22Rv1 (cell line): ENCODE measurements around the gene BUD23.

Experiments used
- ZFX ChIP-seq: fragments of 450-650 bp; IDR thresholded peaks from 2 replicates; pipeline ENCODE4 v1.6.1; 2017; ENCODE audit warnings: antibody characterized with exemption, borderline replicate concordance
- TF ChIP-seq, protein P1 (sequence below): fragments of 450-650 bp; IDR thresholded peaks from 2 replicates; pipeline ENCODE4 v1.5.1; 2017; ENCODE audit warnings: mild to moderate bottlenecking

DNA sequence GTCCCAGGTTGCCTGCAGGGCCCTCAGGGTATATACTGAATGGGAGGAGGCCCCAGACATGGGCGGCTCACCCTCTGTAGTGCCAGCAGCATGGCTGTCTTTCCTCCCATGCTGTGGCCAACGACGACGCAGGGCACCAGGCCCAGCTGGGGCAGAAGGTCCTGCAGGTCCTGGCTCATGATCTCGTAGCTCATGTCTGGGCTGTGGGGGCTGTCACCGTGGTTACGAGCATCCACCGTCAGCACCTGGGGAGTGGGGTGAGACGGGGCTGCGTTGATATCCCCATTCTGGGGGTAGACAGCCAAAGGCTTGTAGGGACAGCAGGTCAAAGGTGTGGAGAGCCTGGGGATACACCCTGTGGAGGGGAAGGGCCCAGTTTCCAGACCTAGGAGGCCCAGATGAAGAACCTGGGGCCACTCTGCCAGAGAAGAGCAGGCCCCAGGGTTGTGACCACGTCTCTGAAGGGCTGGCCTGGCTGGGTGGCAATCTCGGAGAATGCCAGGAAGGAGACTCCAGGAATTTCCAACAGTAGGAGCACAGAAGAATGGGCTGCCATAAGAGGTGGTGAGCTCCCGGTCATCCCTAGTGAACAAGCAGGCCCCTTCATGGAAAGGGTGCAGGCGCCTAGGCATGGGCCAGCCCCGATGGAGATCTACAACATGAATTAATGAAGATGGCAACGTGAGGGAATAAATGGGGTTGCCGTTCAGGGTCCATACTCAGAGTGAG, 54.3 kb downstream of the BUD23 start:
- TF ChIP-seq, protein P1, sequence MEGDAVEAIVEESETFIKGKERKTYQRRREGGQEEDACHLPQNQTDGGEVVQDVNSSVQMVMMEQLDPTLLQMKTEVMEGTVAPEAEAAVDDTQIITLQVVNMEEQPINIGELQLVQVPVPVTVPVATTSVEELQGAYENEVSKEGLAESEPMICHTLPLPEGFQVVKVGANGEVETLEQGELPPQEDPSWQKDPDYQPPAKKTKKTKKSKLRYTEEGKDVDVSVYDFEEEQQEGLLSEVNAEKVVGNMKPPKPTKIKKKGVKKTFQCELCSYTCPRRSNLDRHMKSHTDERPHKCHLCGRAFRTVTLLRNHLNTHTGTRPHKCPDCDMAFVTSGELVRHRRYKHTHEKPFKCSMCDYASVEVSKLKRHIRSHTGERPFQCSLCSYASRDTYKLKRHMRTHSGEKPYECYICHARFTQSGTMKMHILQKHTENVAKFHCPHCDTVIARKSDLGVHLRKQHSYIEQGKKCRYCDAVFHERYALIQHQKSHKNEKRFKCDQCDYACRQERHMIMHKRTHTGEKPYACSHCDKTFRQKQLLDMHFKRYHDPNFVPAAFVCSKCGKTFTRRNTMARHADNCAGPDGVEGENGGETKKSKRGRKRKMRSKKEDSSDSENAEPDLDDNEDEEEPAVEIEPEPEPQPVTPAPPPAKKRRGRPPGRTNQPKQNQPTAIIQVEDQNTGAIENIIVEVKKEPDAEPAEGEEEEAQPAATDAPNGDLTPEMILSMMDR: no peak
- TF ChIP-seq ZFX: no peak
